Measurements from ENCODE around the gene MAPK8IP2.
A peak's percentile ranks its signal among the peaks of the same experiment; 100 is the strongest.
"Not testable (repeated sequence)": the region's sequence is repeated elsewhere in the genome, so short reads cannot be mapped to it uniquely, and the experiment has no call there.

MAPK8IP2 gene

GRCh38 chr22:50599816-50600455 is 657 bp upstream of the MAPK8IP2 start:
- DNase-seq (ENCODE audit: low spot score), result peak; percentile 99

- peak; percentile 59 for DNase-seq (ENCODE audit: low spot score)
Measured at GRCh38 chr22:50600967-50601668, 525 bp downstream of the MAPK8IP2 start.

GRCh38 chr22:50601669-50602337 is 1.2 kb downstream of the MAPK8IP2 start:
- no peak for DNase-seq (ENCODE audit: low spot score)

GRCh38 chr22:50602338-50602700 is 1.7 kb downstream of the MAPK8IP2 start:
- no peak for DNase-seq (ENCODE audit: low spot score)

- no peak for DNase-seq (ENCODE audit: low spot score)
Measured at GRCh38 chr22:50603511-50604255, 3.1 kb downstream of the MAPK8IP2 start.

GRCh38 chr22:50604256-50605001 is 3.8 kb downstream of the MAPK8IP2 start:
- DNase-seq (ENCODE audit: low spot score), result no peak

- DNase-seq (ENCODE audit: low spot score), result no peak
Measured at GRCh38 chr22:50605002-50605612, 4.5 kb downstream of the MAPK8IP2 start.

GRCh38 chr22:50605613-50606074 is 5.1 kb downstream of the MAPK8IP2 start:
- no peak for DNase-seq (ENCODE audit: low spot score)

GRCh38 chr22:50606165-50606945 is 5.8 kb downstream of the MAPK8IP2 start:
- no peak for DNase-seq (ENCODE audit: low spot score)

- DNase-seq (ENCODE audit: low spot score), result no peak
Measured at GRCh38 chr22:50606946-50607658, 6.5 kb downstream of the MAPK8IP2 start.

GRCh38 chr22:50607659-50608020 is 7.0 kb downstream of the MAPK8IP2 start:
- DNase-seq (ENCODE audit: low spot score), result no peak

GRCh38 chr22:50608058-50608840 is 7.7 kb downstream of the MAPK8IP2 start:
- DNase-seq (ENCODE audit: low spot score), result not testable (repeated sequence)

GRCh38 chr22:50608996-50609395 is 8.4 kb downstream of the MAPK8IP2 start:
- DNase-seq (ENCODE audit: low spot score), result no peak

- no peak for DNase-seq (ENCODE audit: low spot score)
Measured at GRCh38 chr22:50609599-50609998, 9.0 kb downstream of the MAPK8IP2 start.

GRCh38 chr22:50610041-50610451 is 9.5 kb downstream of the MAPK8IP2 start:
- DNase-seq (ENCODE audit: low spot score), result no peak

GRCh38 chr22:50610581-50610980 is 10.0 kb downstream of the MAPK8IP2 start:
- DNase-seq (ENCODE audit: low spot score), result no peak

- no peak for DNase-seq (ENCODE audit: low spot score)
Measured at GRCh38 chr22:50611341-50612060, 10.9 kb downstream of the MAPK8IP2 start.

GRCh38 chr22:50612168-50612527 is 11.6 kb downstream of the MAPK8IP2 start:
- DNase-seq (ENCODE audit: low spot score), result no peak

Data from iPS-NIHi11 (cell line).